ENCODE measurements around the gene CNTNAP5. TPM values are rescaled to one million over a fixed set of nuclear protein-coding genes. Genes with fewer than 3 reads are reported as not detected.

The CNTNAP5 gene
- total RNA-seq, 1 experiment from 2014 or later, result not detected

DNA sequence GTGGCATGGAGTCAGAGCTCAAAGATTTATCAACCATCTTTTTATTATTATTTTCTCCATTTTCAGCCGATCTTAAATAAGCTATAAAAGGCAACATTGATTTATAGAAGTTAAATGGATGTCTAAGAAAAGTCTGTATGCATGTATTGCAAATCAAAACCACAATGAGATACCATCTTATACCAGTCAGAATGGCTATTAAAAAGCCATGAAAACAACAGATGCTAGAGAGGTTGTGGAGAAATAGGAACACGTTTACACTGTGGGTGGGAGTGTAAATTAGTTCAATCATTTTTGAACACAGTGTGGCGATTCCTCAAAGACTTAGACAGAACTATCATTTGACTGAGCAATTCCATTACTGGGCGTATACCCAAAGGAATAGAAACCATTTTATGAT, 731.0 kb downstream of the CNTNAP5 start:
- H3K36me3 Mint-ChIP-seq (ENCODE audit: insufficient read depth, unreplicated experiment), result no peaks in the 10 kb centered on the region
- no peak overlapping the region for H3K27ac Mint-ChIP-seq (ENCODE audit: low read depth, unreplicated experiment)
- H3K4me1 Mint-ChIP-seq (ENCODE audit: insufficient read depth, unreplicated experiment), result peaks cover 14% of the 10 kb centered on the region
- intact Hi-C loops (cut with micrococcal nuclease), result no loop called here
- POLR2A ChIA-PET, result no interaction called here
- H3K9me3 Mint-ChIP-seq (ENCODE audit: unreplicated experiment), result no peaks in the 10 kb centered on the region
- no peaks in the 10 kb centered on the region for H3K27me3 Mint-ChIP-seq (ENCODE audit: insufficient read depth, unreplicated experiment)
- CTCF ChIA-PET, result interaction anchor here (1.0 kb wide), 1 partner anchor 12 kb away, joined by 3 read pairs; no protein-coding TSS in a partner anchor
- DNase-seq (ENCODE audit: unreplicated experiment), result no peak
- H3K4me3 Mint-ChIP-seq (ENCODE audit: unreplicated experiment), result no peak overlapping the region
- no TSS peak for BruUV-seq (replicated peaks)
- TF ChIP-seq, protein P1, sequence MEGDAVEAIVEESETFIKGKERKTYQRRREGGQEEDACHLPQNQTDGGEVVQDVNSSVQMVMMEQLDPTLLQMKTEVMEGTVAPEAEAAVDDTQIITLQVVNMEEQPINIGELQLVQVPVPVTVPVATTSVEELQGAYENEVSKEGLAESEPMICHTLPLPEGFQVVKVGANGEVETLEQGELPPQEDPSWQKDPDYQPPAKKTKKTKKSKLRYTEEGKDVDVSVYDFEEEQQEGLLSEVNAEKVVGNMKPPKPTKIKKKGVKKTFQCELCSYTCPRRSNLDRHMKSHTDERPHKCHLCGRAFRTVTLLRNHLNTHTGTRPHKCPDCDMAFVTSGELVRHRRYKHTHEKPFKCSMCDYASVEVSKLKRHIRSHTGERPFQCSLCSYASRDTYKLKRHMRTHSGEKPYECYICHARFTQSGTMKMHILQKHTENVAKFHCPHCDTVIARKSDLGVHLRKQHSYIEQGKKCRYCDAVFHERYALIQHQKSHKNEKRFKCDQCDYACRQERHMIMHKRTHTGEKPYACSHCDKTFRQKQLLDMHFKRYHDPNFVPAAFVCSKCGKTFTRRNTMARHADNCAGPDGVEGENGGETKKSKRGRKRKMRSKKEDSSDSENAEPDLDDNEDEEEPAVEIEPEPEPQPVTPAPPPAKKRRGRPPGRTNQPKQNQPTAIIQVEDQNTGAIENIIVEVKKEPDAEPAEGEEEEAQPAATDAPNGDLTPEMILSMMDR (IDR thresholded peaks at IDR 0.05; ENCODE audit: unreplicated experiment), result no peak

DNA sequence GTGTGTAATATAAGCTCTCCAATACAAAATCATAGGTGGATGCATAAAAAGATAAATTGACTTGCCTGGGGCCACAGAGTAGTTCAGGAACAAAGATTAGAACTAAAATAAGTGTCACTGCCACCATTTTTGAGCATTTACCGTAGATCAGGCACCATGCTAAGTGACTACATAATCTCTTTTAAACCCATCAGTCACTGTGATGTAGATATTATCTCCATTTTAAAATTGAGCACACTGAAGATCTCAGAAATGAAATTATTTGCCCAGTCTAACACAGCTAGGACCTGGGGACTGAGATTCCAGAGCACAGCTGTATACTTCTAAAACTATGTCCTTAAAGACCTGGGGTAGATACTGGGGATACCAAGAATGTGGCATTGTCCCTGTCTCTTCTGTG, 737.3 kb downstream of the CNTNAP5 start:
- Mint-ChIP-seq H3K9me3 (ENCODE audit: unreplicated experiment) (no peaks in the 10 kb centered on the region), H3K4me3 (ENCODE audit: unreplicated experiment) (no peak overlapping the region), H3K4me1 (ENCODE audit: insufficient read depth, unreplicated experiment) (peaks cover 17% of the 10 kb centered on the region), H3K36me3 (ENCODE audit: insufficient read depth, unreplicated experiment) (no peaks in the 10 kb centered on the region), H3K27ac (ENCODE audit: low read depth, unreplicated experiment) (no peak overlapping the region), H3K27me3 (ENCODE audit: insufficient read depth, unreplicated experiment) (no peaks in the 10 kb centered on the region)
- ChIA-PET CTCF (no interaction called here), POLR2A (no interaction called here)
- TF ChIP-seq, protein P1 (IDR thresholded peaks at IDR 0.05; ENCODE audit: unreplicated experiment), result no peak
- intact Hi-C loops (cut with micrococcal nuclease), result no loop called here
- BruUV-seq (replicated peaks), result no TSS peak
- no peak for DNase-seq (ENCODE audit: unreplicated experiment)

DNA sequence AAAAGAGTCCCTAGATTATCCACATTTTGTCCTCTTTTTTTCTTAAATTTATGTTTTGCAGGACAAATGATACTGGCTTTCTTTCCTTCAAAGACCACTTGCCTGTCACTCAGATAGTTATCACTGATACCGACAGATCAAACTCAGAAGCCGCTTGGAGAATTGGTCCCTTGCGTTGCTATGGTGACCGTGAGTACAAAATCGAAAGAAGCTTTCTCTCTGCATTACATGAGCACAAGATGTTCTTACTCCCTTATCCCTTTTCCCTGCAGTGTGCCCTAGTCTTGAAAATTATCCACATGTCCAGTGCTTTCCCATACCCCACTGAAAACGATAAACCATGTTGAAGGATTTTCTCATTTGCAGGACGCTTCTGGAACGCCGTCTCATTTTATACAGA, 738.5 kb downstream of the CNTNAP5 start:
- no peaks in the 10 kb centered on the region for H3K36me3 Mint-ChIP-seq (ENCODE audit: insufficient read depth, unreplicated experiment)
- no TSS peak for BruUV-seq (replicated peaks)
- H3K27me3 Mint-ChIP-seq (ENCODE audit: insufficient read depth, unreplicated experiment), result no peaks in the 10 kb centered on the region
- peaks cover 5% of the 10 kb centered on the region for H3K4me1 Mint-ChIP-seq (ENCODE audit: insufficient read depth, unreplicated experiment)
- TF ChIP-seq, protein P1 (IDR thresholded peaks at IDR 0.05; ENCODE audit: unreplicated experiment), result no peak
- ChIA-PET POLR2A (no interaction called here), CTCF (interaction anchor here (0.7 kb wide), 1 partner anchor 172 kb away, joined by 9 read pairs; no protein-coding TSS in a partner anchor)
- no peak overlapping the region for H3K27ac Mint-ChIP-seq (ENCODE audit: low read depth, unreplicated experiment)
- no peak overlapping the region for H3K4me3 Mint-ChIP-seq (ENCODE audit: unreplicated experiment)
- intact Hi-C loops (cut with micrococcal nuclease), result no loop called here
- H3K9me3 Mint-ChIP-seq (ENCODE audit: unreplicated experiment), result no peaks in the 10 kb centered on the region
- DNase-seq (ENCODE audit: unreplicated experiment), result no peak

DNA sequence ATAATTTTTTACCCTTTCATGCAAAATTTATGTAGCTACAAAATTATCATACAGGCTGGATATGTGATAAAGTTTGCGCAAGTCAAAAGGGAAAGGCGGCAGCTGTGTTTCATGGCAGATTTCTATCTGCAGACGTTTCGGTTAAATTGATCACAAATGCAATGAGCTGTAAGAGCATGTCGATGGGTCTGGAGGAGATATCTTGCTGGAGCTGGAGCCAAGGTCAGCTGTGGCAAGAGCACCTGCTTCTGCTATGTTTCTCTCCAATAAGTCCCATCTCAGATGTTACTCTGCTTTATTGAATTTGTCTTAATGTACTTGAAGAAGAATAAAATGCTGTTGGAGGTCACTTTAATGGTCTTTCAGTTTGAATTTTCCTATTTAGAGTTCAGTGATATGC, 749.7 kb downstream of the CNTNAP5 start:
- Mint-ChIP-seq H3K27ac (ENCODE audit: low read depth, unreplicated experiment) (no peak overlapping the region), H3K4me3 (ENCODE audit: unreplicated experiment) (no peak overlapping the region), H3K9me3 (ENCODE audit: unreplicated experiment) (peaks cover 9% of the 10 kb centered on the region), H3K27me3 (ENCODE audit: insufficient read depth, unreplicated experiment) (no peaks in the 10 kb centered on the region), H3K4me1 (ENCODE audit: insufficient read depth, unreplicated experiment) (peaks cover 17% of the 10 kb centered on the region), H3K36me3 (ENCODE audit: insufficient read depth, unreplicated experiment) (no peaks in the 10 kb centered on the region)
- CTCF ChIA-PET, result interaction anchor here (0.6 kb wide), 1 partner anchor 98 kb away, joined by 4 read pairs; no protein-coding TSS in a partner anchor
- POLR2A ChIA-PET, result no interaction called here
- intact Hi-C loops (cut with micrococcal nuclease), result no loop called here
- no peak for DNase-seq (ENCODE audit: unreplicated experiment)
- TF ChIP-seq, protein P1 (IDR thresholded peaks at IDR 0.05; ENCODE audit: unreplicated experiment), result no peak
- no TSS peak for BruUV-seq (replicated peaks)
